ENCODE data around the gene OR6C6.
"Not testable (repeated sequence)": the region's sequence is repeated elsewhere in the genome, so short reads cannot be mapped to it uniquely, and the experiment has no call there.

The OR6C6 gene

DNA sequence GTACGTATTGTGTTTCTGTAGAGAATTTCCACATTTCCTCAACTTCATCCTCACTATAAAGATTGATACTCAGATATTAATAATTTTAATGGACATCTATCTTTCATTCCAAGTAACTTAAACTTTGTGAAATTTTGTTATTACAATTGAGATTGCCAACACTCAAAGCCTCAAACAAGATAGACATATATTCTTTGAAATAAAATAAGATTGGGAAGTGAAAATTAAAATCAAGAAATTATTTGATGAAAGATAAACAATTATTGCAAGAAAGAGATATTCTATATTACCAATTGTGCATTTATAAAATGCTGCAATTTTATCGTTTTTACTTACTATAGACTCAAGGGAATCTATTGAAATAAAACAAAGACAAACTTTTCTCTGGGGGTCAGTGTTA is at the start of gene OR6C6:
OR6C6 (minus strand) TSS at position 101 of the 400 bp plus-strand sequence. CDS start 1,337 bp downstream, outside the sequence.
- DNase-seq = no peak

GRCh38 chr12:55336002-55336401 is 39.6 kb upstream of the OR6C6 start:
- no peak for DNase-seq

DNA sequence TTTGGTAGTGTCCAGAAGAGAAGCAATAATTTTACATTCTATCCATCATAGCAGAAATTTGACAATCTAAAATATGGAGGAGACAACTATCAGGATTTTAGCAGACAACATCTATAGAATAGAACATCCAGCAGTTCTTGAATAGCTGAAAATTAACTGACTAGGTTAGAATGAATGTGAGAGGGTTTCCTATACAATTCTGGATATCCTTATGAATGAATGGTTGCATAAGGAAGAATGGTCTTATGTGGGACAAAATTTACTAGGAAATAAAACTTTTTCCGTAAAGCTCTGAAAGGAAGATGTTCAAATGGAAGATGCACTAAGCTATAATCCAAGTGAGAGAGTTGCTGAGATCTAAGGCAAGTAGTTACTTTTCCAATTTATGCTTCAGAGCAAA is 34.1 kb upstream of the OR6C6 start, which contains the start of gene OR6C3:
OR6C3 (plus strand) TSS at position 301 of the 400 bp plus-strand sequence. CDS start 955 bp downstream, outside the sequence.
- DNase-seq = no peak

- not testable (repeated sequence) for DNase-seq
Measured at GRCh38 chr12:55325801-55326200, 29.4 kb upstream of the OR6C6 start.

DNA sequence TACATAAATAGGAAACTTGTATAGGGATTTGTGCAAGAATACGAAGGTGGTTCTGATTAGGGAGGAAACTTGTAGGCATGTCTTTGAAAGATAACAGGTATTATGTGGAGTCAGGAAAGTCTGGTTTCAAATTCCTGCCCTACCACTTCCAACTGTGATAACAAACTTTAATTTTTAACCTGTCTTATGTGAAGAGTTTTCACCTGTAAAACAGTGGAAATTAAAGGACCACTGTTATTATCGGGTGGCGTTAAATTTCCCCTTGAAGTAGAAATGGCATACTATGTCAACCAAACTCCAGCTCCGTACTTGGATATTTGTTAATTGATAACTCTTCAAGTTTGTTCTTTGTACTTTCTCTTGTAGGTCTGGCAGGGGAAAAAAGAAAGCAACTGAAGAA is 23.8 kb upstream of the OR6C6 start:
- DNase-seq = no peak

- no peak for DNase-seq
Measured at GRCh38 chr12:55314043-55314442, 17.7 kb upstream of the OR6C6 start, which contains the start of gene OR6C1. OR6C1 (plus strand) TSS chr12:55314343; CDS start chr12:55320600, 6,257 bp downstream.

- DNase-seq = no peak
Measured at GRCh38 chr12:55289999-55290398, 6.4 kb downstream of the OR6C6 start.

GRCh38 chr12:55280991-55281390 is 15.4 kb downstream of the OR6C6 start:
- no peak for DNase-seq

DNA sequence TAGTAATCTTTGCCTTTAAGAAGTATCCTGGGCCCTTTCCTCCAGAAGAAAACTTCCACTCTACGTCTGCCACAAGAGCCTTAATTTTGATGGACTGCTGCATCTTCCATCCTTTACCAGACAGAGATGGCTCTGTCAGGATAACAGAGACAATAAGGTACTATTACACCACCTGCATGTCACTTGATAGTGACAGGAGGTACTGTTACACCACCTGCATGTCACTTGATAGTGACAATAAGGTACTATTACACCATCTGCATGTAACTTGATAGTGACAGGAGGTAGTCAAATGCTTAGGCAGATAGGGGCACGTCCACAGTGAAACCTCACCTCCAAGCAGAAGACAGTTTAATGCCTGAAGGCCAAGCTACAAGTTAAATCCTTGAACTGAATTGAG is 38.1 kb downstream of the OR6C6 start:
- DNase-seq = no peak

- no peak for DNase-seq
Measured at GRCh38 chr12:55256831-55257230, 39.5 kb downstream of the OR6C6 start.

- no peak for DNase-seq
Measured at GRCh38 chr12:55253281-55253680, 43.1 kb downstream of the OR6C6 start.

GRCh38 chr12:55250944-55251343 is 45.4 kb downstream of the OR6C6 start:
- DNase-seq = no peak

GRCh38 chr12:55246159-55246558 is 50.2 kb downstream of the OR6C6 start:
- no peak for DNase-seq

GRCh38 chr12:55244309-55244708 is 52.1 kb downstream of the OR6C6 start, which contains the start of gene OR6C74:
OR6C74 (plus strand) TSS chr12:55244609; CDS start chr12:55247288, 2,679 bp downstream.
- DNase-seq = no peak
